HepG2 (cell line): Measurements from ENCODE around the gene UBE2O. TPM values are rescaled to one million over a fixed set of nuclear protein-coding genes. Genes with fewer than 3 reads are reported as not detected.

Experiments used
- ARID3A ChIP-seq: IDR thresholded peaks from 2 replicates; pipeline ENCODE4 v1.6.1; 2012; ENCODE audit warnings: low read depth, low read length, improper control_type of control experiment
- CENPX ChIP-seq: sonication (generic); formaldehyde crosslinking; IDR thresholded peaks from 2 replicates; pipeline ENCODE4 v1.9.0; 2021; ENCODE audit warnings: mild to moderate bottlenecking, missing genetic modification reagents, moderate library complexity
- FIP1L1 ChIP-seq: fragments of 200-400 bp; formaldehyde crosslinking; IDR thresholded peaks from 2 replicates; pipeline ENCODE4 v1.6.1; 2018; ENCODE audit warnings: low read depth, mild to moderate bottlenecking, low read length, moderate library complexity, borderline replicate concordance; ENCODE audit not compliant: insufficient read depth
- GMEB1 ChIP-seq: sonication (generic); formaldehyde crosslinking; IDR thresholded peaks from 2 replicates; pipeline ENCODE4 v1.5.1; 2020; ENCODE audit warnings: missing genetic modification reagents, mild to moderate bottlenecking, borderline replicate concordance
- KAT2B ChIP-seq: fragments of 150-350 bp; IDR thresholded peaks from 2 replicates; pipeline ENCODE4 v1.6.1; 2014; ENCODE audit warnings: low read depth, low read length, borderline replicate concordance
- MXD4 ChIP-seq: IDR thresholded peaks from 2 replicates; pipeline ENCODE4 v1.6.1; 2016; ENCODE audit warnings: mild to moderate bottlenecking, missing biosample characterization, missing genetic modification reagents
- NR2F6 ChIP-seq, 2 experiments: IDR thresholded peaks; 2 replicates each; pipeline ENCODE4 v1.6.1; 2016; ENCODE audit warnings: antibody characterized with exemption in 1 of 2, mild to moderate bottlenecking in 1 of 2
- RFXANK ChIP-seq: IDR thresholded peaks from 2 replicates; pipeline ENCODE4 v1.6.1; 2016
- SAFB2 ChIP-seq: sonication (generic); formaldehyde crosslinking; IDR thresholded peaks from 2 replicates; pipeline ENCODE4 v1.5.1; 2020; ENCODE audit warnings: missing genetic modification reagents, low read depth, mild to moderate bottlenecking, borderline replicate concordance
- SCMH1 ChIP-seq: sonication (generic); formaldehyde crosslinking; IDR thresholded peaks from 2 replicates; pipeline ENCODE4 v1.9.0; 2021; ENCODE audit warnings: missing genetic modification reagents, mild to moderate bottlenecking, borderline replicate concordance
- ZBTB7A ChIP-seq: sonication (generic); formaldehyde crosslinking; IDR thresholded peaks from 2 replicates; pipeline ENCODE4 v1.8.0; 2022; ENCODE audit warnings: mild to moderate bottlenecking, missing genetic modification reagents
- ZNF263 ChIP-seq: sonication (generic); formaldehyde crosslinking; IDR thresholded peaks from 2 replicates; pipeline ENCODE4 v1.4.0; 2020; ENCODE audit warnings: missing genetic modification reagents
- ZNF432 ChIP-seq: sonication (generic); formaldehyde crosslinking; IDR thresholded peaks from 2 replicates; pipeline ENCODE4 v1.5.0; 2020; ENCODE audit warnings: missing genetic modification reagents, mild to moderate bottlenecking, borderline replicate concordance
- ZNF503 ChIP-seq: sonication (generic); formaldehyde crosslinking; IDR thresholded peaks from 2 replicates; pipeline ENCODE4 v1.4.0; 2020; ENCODE audit warnings: missing genetic modification reagents
- ZNF576 ChIP-seq: sonication (generic); formaldehyde crosslinking; IDR thresholded peaks from 2 replicates; pipeline ENCODE4 v1.4.0; 2020; ENCODE audit warnings: mild to moderate bottlenecking, missing genetic modification reagents
- ZNF609 ChIP-seq: sonication (generic); formaldehyde crosslinking; IDR thresholded peaks from 2 replicates; pipeline ENCODE4 v1.4.0; 2020; ENCODE audit warnings: mild to moderate bottlenecking, missing genetic modification reagents, borderline replicate concordance
- ZNF678 ChIP-seq: sonication (generic); formaldehyde crosslinking; IDR thresholded peaks from 2 replicates; pipeline ENCODE4 v1.4.0; 2020; ENCODE audit warnings: mild to moderate bottlenecking, missing genetic modification reagents
- polyA plus RNA-seq, 8 experiments: library from polyadenylated mRNA; depleted of rRNA in 3 of 8; stranded (reverse) in 7 of 8; unstranded in 1 of 8; fragments of >200 nt; fragmentation: Illumina TruSeq in 4 of 8; extraction: Trizol in 4 of 8; gene quantifications; 2 replicates each; pipeline versions ENCODE4 v1.2.1 to v1.2.3, GENCODE V29; 2011 to 2016; ENCODE audit warnings: low read depth in 4 of 8, missing spikeins in 1 of 8, mixed read lengths in 1 of 8; ENCODE audit not compliant: insufficient read depth in 1 of 8
- total RNA-seq, 5 experiments: library from RNA; depleted of rRNA; stranded (reverse); fragments of >200 nt; fragmentation: Illumina TruSeq; extraction: Trizol; gene quantifications; 2 replicates each; pipeline ENCODE4 v1.2.3, GENCODE V29; 2016; ENCODE audit warnings: low read depth in 1 of 5

The UBE2O gene
- total and polyA plus RNA-seq, 2 of the 13 experiments (the other 11 are each of a cell fraction or from before 2014, with no cell fraction given), result 21.5 to 23.5 TPM

GRCh38 chr17:76356803-76357456, 96.0 kb downstream of the UBE2O start (continued):
- TF ChIP-seq ZNF432 (CRISPR knock-in tag) (no peak), FIP1L1 (no peak), ZNF576 (no peak), CENPX (CRISPR knock-in tag) (no peak), GMEB1 (no peak), SCMH1 (CRISPR knock-in tag) (no peak), NR2F6 (IDR thresholded peaks at IDR 0.05) (no peak), NR2F6 (CRISPR knock-in tag; IDR thresholded peaks at IDR 0.05) (no peak), ZNF609 (CRISPR knock-in tag) (peak; percentile 40; the same call in 1 of the 2 replicates), ZBTB7A (CRISPR knock-in tag) (no peak), ZNF503 (CRISPR knock-in tag) (no peak), KAT2B (no peak), ZNF678 (CRISPR knock-in tag) (no peak), ARID3A (peak; percentile 49; the same call in 1 of the 2 replicates), RFXANK (CRISPR knock-in tag) (no peak), SAFB2 (CRISPR knock-in tag) (no peak), MXD4 (CRISPR knock-in tag) (no peak), ZNF263 (CRISPR knock-in tag) (no peak)
